ENCODE data around the gene COG6. TPM values are rescaled to one million over a fixed set of nuclear protein-coding genes. Genes with fewer than 3 reads are reported as not detected.
A peak's percentile ranks its signal among the peaks of the same experiment; 100 is the strongest.

The COG6 gene
- polyA plus RNA-seq, 1 of the 3 experiments (the other 2 are of a cell fraction) = 13.1 TPM

GRCh38 chr13:39765801-39766463, 110.5 kb downstream of the COG6 start:
- Histone ChIP-seq H3K79me2 (ENCODE audit: insufficient read depth) (no peaks in the 10 kb centered on the region), H3K36me3 (replicated peaks in 1 of 2; ENCODE audit: control insufficient read depth in 1 of 2, insufficient read depth in 2 of 2, low read length in 1 of 2) (peaks cover 0 to 3% of the 10 kb centered on the region in 2 experiments), H3K4me3 (ENCODE audit: low read depth in 2 of 2, low read length in 1 of 2) (no peak overlapping the region), H3K9me2 (no peaks in the 10 kb centered on the region), H3K9ac (no peak overlapping the region), H4K20me1 (ENCODE audit: insufficient read depth) (no peaks in the 10 kb centered on the region), H3K27ac (ENCODE audit: low read depth in 2 of 2, low read length in 1 of 2) (no peak overlapping the region), H3K9me3 (no peaks in the 10 kb centered on the region; the same call in 1 of the 2 replicates), H2AFZ (ENCODE audit: low read depth) (no peak overlapping the region), H3K27me3 (ENCODE audit: insufficient read depth) (no peaks in the 10 kb centered on the region), H3K4me1 (ENCODE audit: control insufficient read depth in 1 of 2, insufficient read depth in 2 of 2, low read depth in 1 of 2, low read length in 1 of 2) (peaks cover 0 to 12% of the 10 kb centered on the region in 2 experiments; a peak in 3 of 4 replicates), H3K4me2 (no peak overlapping the region), H3F3A (replicated peaks; ENCODE audit: insufficient read depth) (no peaks in the 10 kb centered on the region)
- ChIA-PET CTCF (interaction anchor here (0.6 to 3.9 kb wide), 22 partner anchors 10 to 1012 kb away, joined by 3 to 19 read pairs (median 4); no protein-coding TSS in a partner anchor), POLR2A (no interaction called here)
- peak; percentile 42 for DNase-seq
- 32% methylated on average over 2 of the region's 2 CpGs for WGBS (ENCODE audit: low lambda C conversion rate)
- no peak for TF ChIP-seq GATA2 (CRISPR knock-in tag; IDR thresholded peaks at IDR 0.05)
- TF ChIP-seq SMC3 (IDR thresholded peaks at IDR 0.05; ENCODE audit: low read depth, low read length) = peak; percentile 70
- TF ChIP-seq PBX3 (IDR thresholded peaks at IDR 0.05) = no peak
- TF ChIP-seq NFIC (IDR thresholded peaks at IDR 0.05; ENCODE audit: borderline replicate concordance) = 0 out of 2 replicates have a peak, but pooled peaks have one; percentile 12
- TF ChIP-seq ZBTB33 (IDR thresholded peaks at IDR 0.05; ENCODE audit: borderline replicate concordance, low read depth) = no peak
- TF ChIP-seq CTCF (IDR thresholded peaks at IDR 0.05) = peak; percentile 51
- TF ChIP-seq RAD21 (IDR thresholded peaks at IDR 0.05; ENCODE audit: low read length) = peak; percentile 79

- no peak overlapping the region for H3K9ac ChIP-seq
- WGBS (ENCODE audit: low lambda C conversion rate) = 96% methylated on average over 2 of the region's 2 CpGs
- no peak overlapping the region for H3K4me3 ChIP-seq (ENCODE audit: low read depth in 2 of 2, low read length in 1 of 2)
- no peak overlapping the region for H3K27ac ChIP-seq (ENCODE audit: low read depth in 2 of 2, low read length in 1 of 2)
- H3K27me3 ChIP-seq (ENCODE audit: insufficient read depth) = no peaks in the 10 kb centered on the region
- peaks cover 0 to 3% of the 10 kb centered on the region in 2 experiments for H3K36me3 ChIP-seq (replicated peaks in 1 of 2; ENCODE audit: control insufficient read depth in 1 of 2, insufficient read depth in 2 of 2, low read length in 1 of 2)
- no peak for DNase-seq
- no peaks in the 10 kb centered on the region for H3F3A ChIP-seq (replicated peaks; ENCODE audit: insufficient read depth)
- peaks cover 0 to 12% of the 10 kb centered on the region in 2 experiments; a peak in 3 of 4 replicates for H3K4me1 ChIP-seq (ENCODE audit: control insufficient read depth in 1 of 2, insufficient read depth in 2 of 2, low read depth in 1 of 2, low read length in 1 of 2)
- no peak overlapping the region for H3K4me2 ChIP-seq
- H3K9me3 ChIP-seq = no peaks in the 10 kb centered on the region; the same call in 1 of the 2 replicates
- no peaks in the 10 kb centered on the region for H3K9me2 ChIP-seq
- ChIA-PET POLR2A (no interaction called here), CTCF (interaction anchor here (0.6 to 3.9 kb wide), 18 partner anchors 9 to 1011 kb away, joined by 3 to 19 read pairs (median 4); no protein-coding TSS in a partner anchor)
- no peaks in the 10 kb centered on the region for H4K20me1 ChIP-seq (ENCODE audit: insufficient read depth)
- H2AFZ ChIP-seq (ENCODE audit: low read depth) = no peak overlapping the region
- TF ChIP-seq JUND (IDR thresholded peaks at IDR 0.05) (no peak), EP300 (IDR thresholded peaks at IDR 0.05; ENCODE audit: borderline replicate concordance in 1 of 2, low read depth in 1 of 2, low read length in 1 of 2) (no peak), TCF12 (IDR thresholded peaks at IDR 0.05) (no peak), YY1 (IDR thresholded peaks at IDR 0.05; ENCODE audit: low read depth) (no peak), FOXM1 (IDR thresholded peaks at IDR 0.05; ENCODE audit: low read depth) (no peak), RCOR1 (IDR thresholded peaks at IDR 0.05; ENCODE audit: low read length) (no peak), RXRA (IDR thresholded peaks at IDR 0.05; ENCODE audit: borderline replicate concordance, low read depth) (no peak), ZBTB33 (IDR thresholded peaks at IDR 0.05; ENCODE audit: borderline replicate concordance, low read depth) (no peak), RAD21 (IDR thresholded peaks at IDR 0.05; ENCODE audit: low read length) (no peak), MXI1 (IDR thresholded peaks at IDR 0.05; ENCODE audit: low read depth, low read length) (no peak), PBX3 (IDR thresholded peaks at IDR 0.05) (no peak)
- no peaks in the 10 kb centered on the region for H3K79me2 ChIP-seq (ENCODE audit: insufficient read depth)
Observed at GRCh38 chr13:39766464-39767158, 111.1 kb downstream of the COG6 start.
